T-cell (primary cell): ENCODE measurements around the gene CYB5R4. TPM values are rescaled to one million over a fixed set of nuclear protein-coding genes. Genes with fewer than 3 reads are reported as not detected.

Experiments used
- ATAC-seq, 4 experiments: fragments of 200-7000 bp in 3 of 4; fragments of 150-1000 bp in 1 of 4; cut with Tn5 transposase; replicated peaks in 1 of 4; 1 replicate in 3 of 4; 2 replicates in 1 of 4; pipeline ENCODE4 v1.10.0; 2021; ENCODE audit warnings: moderate library complexity in 3 of 4, mild to moderate bottlenecking in 2 of 4, moderate number of reproducible peaks in 1 of 4
- CTCF ChIA-PET, 2 donors: fragments of 300-600 bp; sonication (Branson Sonifier 250); formaldehyde crosslinking; loops; one replicate each; lab custom pipeline; 2022; ENCODE audit warnings: antibody characterized with exemption in 2 of 2; lab: Charles Lee
- POLR2A ChIA-PET, 2 donors: fragments of 300-600 bp; sonication (Branson Sonifier 250); formaldehyde crosslinking; loops; one replicate each; lab custom pipeline; 2022; ENCODE audit warnings: antibody characterized with exemption in 2 of 2; lab: Charles Lee
- DNase-seq, 35 experiments: peaks; one replicate each; pipeline versions ENCODE4 v3.0.0 to v3.0.0-alpha.2; 2013 to 2023
- H3K27ac ChIP-seq: one replicate; pipeline ENCODE4 v1.5.1; 2013; ENCODE audit warnings: low read length
- H3K27me3 ChIP-seq, 2 experiments: replicated peaks in 1 of 2; 1 replicate in 1 of 2; 2 replicates in 1 of 2; pipeline versions ENCODE4 v1.6.1 to v1.7.0; 2013; ENCODE audit warnings: low read length in 1 of 2, mixed read lengths in 1 of 2; ENCODE audit not compliant: control insufficient read depth in 2 of 2, insufficient read depth in 2 of 2; ENCODE audit errors: extremely low read depth in 1 of 2
- H3K36me3 ChIP-seq, 2 donors: 1 replicate in 1 of 2; 2 replicates in 1 of 2; pipeline versions ENCODE4 v1.6.1 to v1.7.0; 2013; ENCODE audit warnings: low read length in 1 of 2; ENCODE audit not compliant: control insufficient read depth in 2 of 2, insufficient read depth in 1 of 2; ENCODE audit errors: extremely low read depth in 1 of 2
- H3K4me1 ChIP-seq, 2 experiments: 1 replicate in 1 of 2; 2 replicates in 1 of 2; pipeline versions ENCODE4 v1.6.1 to v1.7.0; 2013; ENCODE audit warnings: low read length in 2 of 2, mixed read lengths in 1 of 2; ENCODE audit not compliant: insufficient read depth in 2 of 2, control insufficient read depth in 1 of 2; ENCODE audit errors: extremely low read depth in 1 of 2
- H3K4me3 ChIP-seq, 2 donors: 1 replicate in 1 of 2; 2 replicates in 1 of 2; pipeline versions ENCODE4 v1.5.1 to v1.7.0; 2013; ENCODE audit warnings: mild to moderate bottlenecking in 2 of 2, low read length in 1 of 2, moderate library complexity in 1 of 2; ENCODE audit not compliant: control insufficient read depth in 1 of 2; ENCODE audit errors: extremely low read depth in 1 of 2
- H3K9me3 ChIP-seq: 2 replicates; pipeline ENCODE4 v1.7.0; 2013
- H3K27ac Mint-ChIP-seq, 2 donors: one replicate each; pipeline ENCODE4 v1.8.0; 2020 to 2021; ENCODE audit warnings: mild to moderate bottlenecking in 2 of 2, mixed read lengths in 2 of 2
- H3K27me3 Mint-ChIP-seq, 2 donors: one replicate each; pipeline ENCODE4 v1.8.0; 2021 to 2022; ENCODE audit warnings: mixed read lengths in 2 of 2
- H3K36me3 Mint-ChIP-seq: one replicate; pipeline ENCODE4 v1.8.0; 2021; ENCODE audit warnings: mixed read lengths
- H3K4me1 Mint-ChIP-seq, 3 donors: one replicate each; pipeline ENCODE4 v1.8.0; 2020 to 2022; ENCODE audit warnings: mixed read lengths in 3 of 3, mild to moderate bottlenecking in 1 of 3
- H3K4me3 Mint-ChIP-seq, 3 donors: one replicate each; pipeline ENCODE4 v1.8.0; 2020 to 2022; ENCODE audit warnings: mild to moderate bottlenecking in 3 of 3, mixed read lengths in 3 of 3, moderate library complexity in 3 of 3
- H3K9me3 Mint-ChIP-seq, 3 donors: one replicate each; pipeline ENCODE4 v1.8.0; 2020 to 2022; ENCODE audit warnings: mixed read lengths in 3 of 3
- WGBS: methylation state at CpG from one replicate; pipeline ENCODE4 v1.1.5; 2013; ENCODE audit warnings: missing lambda C conversion rate; ENCODE audit not compliant: insufficient coverage; 5-methylcytosine and 5-hydroxymethylcytosine counted together
- total RNA-seq, 35 experiments: library from RNA in 6 of 35; stranded (reverse) in 6 of 35; fragments of 120-200 nt in 1 of 35; gene quantifications; one replicate each; pipeline versions ENCODE4 v1.2.1 to v1.2.4 and lab custom pipeline; 2013 to 2026

Gene CYB5R4
- total RNA-seq, 5 donors from 2014 or later (not counting 1 experiment from before 2014, with no cell fraction given), result 18.6 to 22.3 (median 20.2) TPM

DNA sequence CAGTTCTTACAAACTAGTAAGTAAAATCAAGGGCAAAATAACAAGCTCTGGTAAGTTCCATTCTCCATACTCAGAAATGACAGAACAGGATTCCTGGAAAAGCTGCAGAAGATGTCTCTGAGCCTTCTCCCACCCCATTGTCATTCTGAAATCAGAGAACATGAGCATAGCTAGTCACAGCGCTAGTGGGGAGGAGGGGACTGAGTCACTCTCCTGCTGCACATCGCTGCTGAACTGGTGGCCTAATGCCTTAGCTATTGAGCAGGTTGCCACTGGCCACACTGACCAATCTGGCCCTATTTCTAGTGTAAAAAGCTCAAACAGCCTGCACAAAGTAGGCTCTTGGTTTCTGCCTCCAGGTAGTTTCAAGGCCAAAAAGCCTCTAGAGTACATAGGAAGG is 32.4 kb upstream of the CYB5R4 start:
- Histone ChIP-seq H3K36me3 (no peaks in the 10 kb centered on the region), H3K27me3 (peaks cover 0 to 5% of the 10 kb centered on the region in 2 experiments), H3K4me1 (no peaks in the 10 kb centered on the region), H3K27ac (no peak overlapping the region), H3K4me3 (no peak overlapping the region), H3K9me3 (no peaks in the 10 kb centered on the region)
- ATAC-seq (no peak), DNase-seq (no peak)
- Mint-ChIP-seq H3K27ac (no peak overlapping the region), H3K36me3 (no peaks in the 10 kb centered on the region), H3K4me3 (no peak overlapping the region), H3K4me1 (no peaks in the 10 kb centered on the region), H3K9me3 (peaks cover 0 to under 1% (median 0%) of the 10 kb centered on the region in 3 donors), H3K27me3 (peaks cover 3 to 9% of the 10 kb centered on the region in 2 donors)
- CTCF ChIA-PET, result no interaction called here
- 20% methylated on average over 1 of the region's 2 CpGs for WGBS
- POLR2A ChIA-PET, result no interaction called here

DNA sequence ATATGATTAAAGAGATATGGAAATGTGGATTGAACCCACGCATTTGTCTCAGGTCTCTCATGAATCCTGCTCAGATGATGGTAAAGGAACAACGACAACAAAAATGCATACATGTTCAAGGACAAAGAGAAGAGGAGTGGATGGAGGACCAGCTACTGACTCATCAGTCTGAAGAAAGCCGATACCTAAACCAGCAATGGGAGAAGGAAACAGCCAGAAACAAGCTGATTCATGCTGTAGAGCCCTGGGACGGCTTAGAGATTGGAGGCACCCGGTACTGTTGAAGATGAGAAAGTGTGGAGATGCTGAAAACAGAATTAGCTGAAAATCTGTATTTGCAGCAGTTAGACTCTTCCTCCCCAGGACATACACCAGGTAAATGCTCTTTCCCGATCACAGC is 20.8 kb upstream of the CYB5R4 start:
- no peak overlapping the region for H3K27ac ChIP-seq
- peaks cover 23 to 34% of the 10 kb centered on the region in 2 donors for H3K27me3 Mint-ChIP-seq
- H3K9me3 Mint-ChIP-seq, result peaks cover 8 to 16% (median 13%) of the 10 kb centered on the region in 3 donors
- H3K4me1 ChIP-seq, result no peaks in the 10 kb centered on the region
- H3K36me3 Mint-ChIP-seq, result no peaks in the 10 kb centered on the region
- DNase-seq, result no peak
- WGBS, result 89% methylated on average over 3 of the region's 6 CpGs
- ChIA-PET POLR2A (no interaction called here), CTCF (no interaction called here)
- H3K27me3 ChIP-seq, result peaks cover 0 to 1% of the 10 kb centered on the region in 2 experiments
- H3K9me3 ChIP-seq, result no peaks in the 10 kb centered on the region
- H3K36me3 ChIP-seq, result no peaks in the 10 kb centered on the region
- no peaks in the 10 kb centered on the region for H3K4me1 Mint-ChIP-seq
- H3K4me3 Mint-ChIP-seq, result no peak overlapping the region
- no peak overlapping the region for H3K27ac Mint-ChIP-seq
- no peak overlapping the region for H3K4me3 ChIP-seq
- no peak for ATAC-seq

DNA sequence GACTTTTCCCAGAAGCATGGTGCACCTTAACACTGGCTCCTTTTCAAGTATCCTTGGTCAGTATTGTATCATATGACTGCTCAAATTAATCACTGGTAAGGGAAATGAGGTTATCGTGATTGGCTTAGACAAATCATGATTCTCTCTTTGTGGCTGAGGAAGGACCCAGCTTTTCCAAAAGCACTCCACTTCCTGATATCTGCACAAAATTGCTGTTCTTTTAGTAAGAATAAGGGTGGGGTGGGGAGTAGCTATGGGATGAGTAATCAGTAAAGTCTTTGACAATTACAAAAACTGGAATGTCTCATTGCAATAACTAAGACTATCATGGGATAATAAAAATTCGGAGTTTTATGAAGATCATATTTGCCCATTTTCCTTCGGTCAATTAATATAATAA is 15.3 kb upstream of the CYB5R4 start:
- POLR2A ChIA-PET, result no interaction called here
- Mint-ChIP-seq H3K27me3 (peaks cover 17 to 20% of the 10 kb centered on the region in 2 donors), H3K4me1 (no peaks in the 10 kb centered on the region), H3K4me3 (no peak overlapping the region), H3K9me3 (peaks cover 7 to 9% (median 9%) of the 10 kb centered on the region in 3 donors), H3K36me3 (no peaks in the 10 kb centered on the region), H3K27ac (no peak overlapping the region)
- no peak overlapping the region for H3K27ac ChIP-seq
- CTCF ChIA-PET, result no interaction called here
- H3K4me1 ChIP-seq, result no peaks in the 10 kb centered on the region
- H3K27me3 ChIP-seq, result peaks cover 2 to 4% of the 10 kb centered on the region in 2 experiments
- no CpG with 5 or more reads among the region's 3 CpGs for WGBS
- DNase-seq (no peak), ATAC-seq (no peak)
- H3K4me3 ChIP-seq, result no peak overlapping the region
- no peaks in the 10 kb centered on the region for H3K9me3 ChIP-seq
- H3K36me3 ChIP-seq, result no peaks in the 10 kb centered on the region

DNA sequence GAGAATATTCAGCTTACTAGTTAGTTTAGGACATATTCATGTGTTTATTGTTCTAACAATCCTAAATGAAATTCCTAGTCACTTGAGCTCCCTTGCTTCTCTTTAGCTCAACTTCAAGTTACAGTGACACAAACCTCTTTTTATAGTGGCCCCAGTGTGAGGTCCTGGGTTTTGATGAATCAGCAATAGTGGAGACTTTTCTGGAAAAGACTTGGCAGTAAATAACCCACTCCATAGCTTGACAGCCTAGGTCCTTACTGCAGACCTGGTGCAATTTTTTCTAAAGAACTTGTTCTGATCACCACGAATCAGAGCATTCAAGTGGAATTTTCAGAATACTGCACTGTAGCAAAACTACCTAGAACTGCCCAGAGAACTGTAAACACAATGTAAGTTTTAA is 13.2 kb upstream of the CYB5R4 start:
- Mint-ChIP-seq H3K4me1 (no peaks in the 10 kb centered on the region), H3K9me3 (peaks cover under 1 to 2% (median 2%) of the 10 kb centered on the region in 3 donors), H3K36me3 (no peaks in the 10 kb centered on the region), H3K27ac (no peak overlapping the region), H3K27me3 (peaks cover 25 to 28% of the 10 kb centered on the region in 2 donors), H3K4me3 (no peak overlapping the region)
- ChIA-PET POLR2A (no interaction called here), CTCF (no interaction called here)
- H3K27ac ChIP-seq, result no peak overlapping the region
- no peaks in the 10 kb centered on the region for H3K4me1 ChIP-seq
- no peak for DNase-seq
- no CpG with 5 or more reads among the region's 1 CpG for WGBS
- H3K9me3 ChIP-seq, result no peaks in the 10 kb centered on the region
- no peaks in the 10 kb centered on the region for H3K36me3 ChIP-seq
- H3K27me3 ChIP-seq, result peaks cover 4 to 5% of the 10 kb centered on the region in 2 experiments
- H3K4me3 ChIP-seq, result no peak overlapping the region
- ATAC-seq, result no peak

DNA sequence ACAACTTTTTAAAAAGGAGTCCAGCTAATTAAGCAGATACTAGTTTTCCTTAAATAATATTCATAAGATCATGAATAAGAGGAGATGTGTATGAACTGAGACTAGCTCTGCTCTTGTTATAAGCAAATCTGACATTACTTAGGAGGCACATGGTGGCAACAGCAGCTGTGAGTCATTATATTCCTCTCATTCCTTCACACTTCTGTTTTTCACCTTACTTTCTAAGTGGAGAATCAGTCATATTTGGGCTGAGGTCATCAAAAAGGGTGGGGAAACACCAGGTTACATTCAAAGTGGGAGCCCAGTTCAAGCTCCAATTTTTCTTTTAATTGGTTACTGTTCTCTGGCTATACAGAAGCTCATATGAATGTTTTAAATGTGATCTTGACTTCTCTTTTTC is 12.3 kb upstream of the CYB5R4 start:
- no peak for DNase-seq
- Mint-ChIP-seq H3K4me3 (no peak overlapping the region), H3K36me3 (no peaks in the 10 kb centered on the region), H3K27me3 (peaks cover 30 to 34% of the 10 kb centered on the region in 2 donors), H3K27ac (no peak overlapping the region), H3K4me1 (no peaks in the 10 kb centered on the region), H3K9me3 (no peaks in the 10 kb centered on the region)
- ChIA-PET POLR2A (no interaction called here), CTCF (interaction anchor here in 1 of 2 donors (0.6 kb wide), 1 partner anchor 628 kb away, joined by 3 read pairs; no protein-coding TSS in a partner anchor)
- Histone ChIP-seq H3K4me1 (no peaks in the 10 kb centered on the region), H3K9me3 (no peaks in the 10 kb centered on the region), H3K27ac (no peak overlapping the region), H3K36me3 (no peaks in the 10 kb centered on the region), H3K4me3 (no peak overlapping the region), H3K27me3 (peaks cover 4 to 5% of the 10 kb centered on the region in 2 experiments)
- no peak for ATAC-seq

DNA sequence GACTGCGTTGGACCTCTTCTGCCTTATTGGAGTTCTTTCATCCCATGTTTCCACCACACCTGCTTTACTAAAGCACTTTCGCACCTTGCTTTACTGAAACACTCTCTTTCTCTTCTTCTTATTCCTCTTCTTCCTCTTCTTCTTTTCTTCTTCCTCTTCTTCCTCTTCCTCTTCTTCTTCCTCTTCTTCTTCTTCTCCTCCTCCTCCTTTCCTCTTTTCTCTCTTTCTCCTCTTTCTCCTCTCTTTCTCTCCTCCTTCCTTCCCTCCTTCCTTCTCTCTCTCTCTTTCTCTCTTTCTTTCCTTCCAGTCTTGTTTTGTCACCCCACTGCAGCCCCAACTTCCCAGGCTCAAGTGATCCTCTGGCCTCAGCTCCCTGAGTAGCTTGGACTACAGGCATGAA is 10.4 kb upstream of the CYB5R4 start:
- Histone ChIP-seq H3K27ac (no peak overlapping the region), H3K4me1 (peaks cover 0 to 12% of the 10 kb centered on the region in 2 experiments), H3K4me3 (no peak overlapping the region), H3K27me3 (peaks cover 13 to 19% of the 10 kb centered on the region in 2 experiments), H3K9me3 (no peaks in the 10 kb centered on the region), H3K36me3 (no peaks in the 10 kb centered on the region)
- DNase-seq, result no peak
- H3K4me3 Mint-ChIP-seq, result no peak overlapping the region
- no peaks in the 10 kb centered on the region for H3K9me3 Mint-ChIP-seq
- H3K36me3 Mint-ChIP-seq, result no peaks in the 10 kb centered on the region
- ATAC-seq, result no peak
- ChIA-PET CTCF (interaction anchor here in 1 of 2 donors (0.7 kb wide), 1 partner anchor 30 kb away, joined by 3 read pairs; no protein-coding TSS in a partner anchor), POLR2A (no interaction called here)
- H3K27me3 Mint-ChIP-seq, result peaks cover 34 to 48% of the 10 kb centered on the region in 2 donors
- 75% methylated on average over 2 of the region's 2 CpGs for WGBS
- no peak overlapping the region for H3K27ac Mint-ChIP-seq
- H3K4me1 Mint-ChIP-seq, result peaks cover 7 to 14% (median 11%) of the 10 kb centered on the region in 3 donors
